ENCODE measurements around the gene KRT5.

DNA sequence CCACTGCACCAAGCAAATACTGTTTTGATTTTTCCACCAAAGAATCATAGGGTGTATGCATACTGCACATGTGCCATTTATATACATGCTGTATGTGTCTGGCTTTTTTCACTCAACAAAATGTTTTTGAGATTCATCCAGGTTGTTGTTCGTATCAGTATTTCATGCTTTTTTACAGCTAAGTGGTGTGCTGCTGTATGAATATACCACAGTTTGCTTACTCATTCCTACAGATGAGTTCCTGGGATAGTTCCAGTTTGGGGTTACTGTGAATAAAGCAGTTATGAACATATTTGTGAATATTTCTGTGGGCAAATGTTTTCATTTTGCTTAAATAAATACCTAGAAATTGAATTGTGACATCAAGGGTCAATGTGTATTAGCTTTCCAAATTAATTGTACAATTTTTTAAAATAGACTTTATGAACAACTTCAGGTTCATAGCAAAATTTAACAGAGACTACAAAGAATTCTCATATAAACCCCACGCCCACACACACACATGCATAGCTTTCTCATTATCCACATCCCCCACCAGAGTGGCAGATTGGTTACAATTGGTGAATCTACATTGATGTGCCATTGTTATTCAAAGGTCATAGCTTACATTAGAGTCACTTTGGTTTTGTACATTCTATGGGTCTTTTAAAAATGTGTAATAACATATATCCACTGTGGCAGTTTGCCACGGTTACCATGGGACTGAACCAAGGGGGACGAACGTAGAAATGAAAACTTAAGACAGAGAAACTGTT, 20.2 kb downstream of the KRT5 start:
- no peak for TF ChIP-seq CTCF (IDR thresholded peaks at IDR 0.05)
- no peak for TF ChIP-seq POLR2A (IDR thresholded peaks at IDR 0.05)

All from Peyer's patch (tissue), 4 donors.